Nephron (organoid): ENCODE results near the gene PRKN.

ENCODE experiments used
- H3K27ac Mint-ChIP-seq, 3 experiments: 2 replicates each; pipeline ENCODE4 v1.8.0; 2020; ENCODE audit warnings: mixed read lengths in 3 of 3, mild to moderate bottlenecking in 2 of 3, moderate library complexity in 1 of 3
- H3K27me3 Mint-ChIP-seq: 2 replicates; pipeline ENCODE4 v1.8.0; 2021; ENCODE audit warnings: low read depth, mild to moderate bottlenecking, moderate library complexity, mixed read lengths
- H3K36me3 Mint-ChIP-seq: 2 replicates; pipeline ENCODE4 v1.8.0; 2020; ENCODE audit warnings: low read depth, mixed read lengths
- H3K4me1 Mint-ChIP-seq: 2 replicates; pipeline ENCODE4 v1.8.0; 2020; ENCODE audit warnings: mixed read lengths
- H3K4me3 Mint-ChIP-seq, 3 experiments: 2 replicates each; pipeline ENCODE4 v1.8.0; 2020; ENCODE audit warnings: mild to moderate bottlenecking in 3 of 3, mixed read lengths in 3 of 3, moderate library complexity in 2 of 3
- H3K9me3 Mint-ChIP-seq: 2 replicates; pipeline ENCODE4 v1.8.0; 2020; ENCODE audit warnings: mixed read lengths
- TF ChIP-seq, protein P1 (sequence below), 3 experiments: fragments of 200-600 bp; sonication (generic); IDR thresholded peaks; one replicate each; pipeline ENCODE4 v1.5.0; 2021; ENCODE audit warnings: antibody characterized with exemption in 3 of 3; ENCODE audit not compliant: unreplicated experiment in 3 of 3

The PRKN gene

GRCh38 chr6:161435748-161436070, 1291.9 kb downstream of the PRKN start:
- Mint-ChIP-seq H3K4me1 (peaks cover 27% of the 10 kb centered on the region), H3K4me3 (no peak overlapping the region), H3K9me3 (no peaks in the 10 kb centered on the region), H3K27ac (peak overlapping the region; percentile 92 to 96 (median 94)), H3K27me3 (no peaks in the 10 kb centered on the region), H3K36me3 (no peaks in the 10 kb centered on the region)
- TF ChIP-seq, protein P1, sequence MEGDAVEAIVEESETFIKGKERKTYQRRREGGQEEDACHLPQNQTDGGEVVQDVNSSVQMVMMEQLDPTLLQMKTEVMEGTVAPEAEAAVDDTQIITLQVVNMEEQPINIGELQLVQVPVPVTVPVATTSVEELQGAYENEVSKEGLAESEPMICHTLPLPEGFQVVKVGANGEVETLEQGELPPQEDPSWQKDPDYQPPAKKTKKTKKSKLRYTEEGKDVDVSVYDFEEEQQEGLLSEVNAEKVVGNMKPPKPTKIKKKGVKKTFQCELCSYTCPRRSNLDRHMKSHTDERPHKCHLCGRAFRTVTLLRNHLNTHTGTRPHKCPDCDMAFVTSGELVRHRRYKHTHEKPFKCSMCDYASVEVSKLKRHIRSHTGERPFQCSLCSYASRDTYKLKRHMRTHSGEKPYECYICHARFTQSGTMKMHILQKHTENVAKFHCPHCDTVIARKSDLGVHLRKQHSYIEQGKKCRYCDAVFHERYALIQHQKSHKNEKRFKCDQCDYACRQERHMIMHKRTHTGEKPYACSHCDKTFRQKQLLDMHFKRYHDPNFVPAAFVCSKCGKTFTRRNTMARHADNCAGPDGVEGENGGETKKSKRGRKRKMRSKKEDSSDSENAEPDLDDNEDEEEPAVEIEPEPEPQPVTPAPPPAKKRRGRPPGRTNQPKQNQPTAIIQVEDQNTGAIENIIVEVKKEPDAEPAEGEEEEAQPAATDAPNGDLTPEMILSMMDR (IDR thresholded peaks at IDR 0.05; ENCODE audit: unreplicated experiment in 3 of 3): no peak

- Mint-ChIP-seq H3K36me3 (no peaks in the 10 kb centered on the region), H3K4me3 (peak overlapping the region in 2 of 3 experiments; percentile 19), H3K27me3 (no peaks in the 10 kb centered on the region), H3K4me1 (peaks cover 25% of the 10 kb centered on the region), H3K9me3 (no peaks in the 10 kb centered on the region), H3K27ac (peak overlapping the region; percentile 92 to 96 (median 94))
- TF ChIP-seq, protein P1 (IDR thresholded peaks at IDR 0.05; ENCODE audit: unreplicated experiment in 3 of 3): no peak
These were observed 1292.4 kb downstream of the PRKN start for GRCh38 chr6:161434921-161435747.

GRCh38 chr6:161434350-161434749, 1293.2 kb downstream of the PRKN start:
- Mint-ChIP-seq H3K36me3 (peaks cover 1% of the 10 kb centered on the region), H3K9me3 (peaks cover 1% of the 10 kb centered on the region), H3K27ac (peak overlapping the region; percentile 92 to 96 (median 94)), H3K4me1 (peaks cover 25% of the 10 kb centered on the region), H3K4me3 (no peak overlapping the region), H3K27me3 (peaks cover 2% of the 10 kb centered on the region)
- TF ChIP-seq, protein P1 (IDR thresholded peaks at IDR 0.05; ENCODE audit: unreplicated experiment in 3 of 3): no peak

DNA sequence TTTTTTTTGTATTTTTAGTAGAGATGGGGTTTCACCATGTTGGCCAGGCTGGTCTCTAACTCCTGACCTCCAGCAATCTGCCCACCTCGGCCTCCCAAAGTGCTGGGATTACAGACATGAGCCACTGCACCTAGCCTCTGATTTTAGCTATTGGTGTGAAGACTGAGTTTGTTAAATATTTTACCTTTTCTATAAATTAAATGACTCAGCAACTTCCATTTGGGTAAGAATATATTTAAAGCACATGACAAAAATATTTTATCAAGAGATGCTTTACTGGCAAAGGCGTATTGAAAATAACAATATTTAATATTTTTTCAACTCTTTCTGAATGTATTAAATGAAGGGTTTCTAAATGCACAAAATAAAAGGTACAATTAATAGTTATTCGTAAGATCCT, 1295.0 kb downstream of the PRKN start:
- Mint-ChIP-seq H3K27ac (no peak overlapping the region), H3K4me1 (peaks cover 25% of the 10 kb centered on the region), H3K27me3 (peaks cover 4% of the 10 kb centered on the region), H3K9me3 (peaks cover 4% of the 10 kb centered on the region), H3K4me3 (no peak overlapping the region), H3K36me3 (peaks cover 5% of the 10 kb centered on the region)
- TF ChIP-seq, protein P1 (IDR thresholded peaks at IDR 0.05; ENCODE audit: unreplicated experiment in 3 of 3): no peak

GRCh38 chr6:161429921-161430490, 1297.6 kb downstream of the PRKN start:
- TF ChIP-seq, protein P1 (IDR thresholded peaks at IDR 0.05; ENCODE audit: unreplicated experiment in 3 of 3): no peak
- no peak overlapping the region for H3K4me3 Mint-ChIP-seq
- peaks cover 12% of the 10 kb centered on the region for H3K4me1 Mint-ChIP-seq
- H3K36me3 Mint-ChIP-seq: peaks cover 5% of the 10 kb centered on the region
- peak overlapping the region in 1 of 3 experiments; percentile 17 for H3K27ac Mint-ChIP-seq
- H3K27me3 Mint-ChIP-seq: peaks cover 4% of the 10 kb centered on the region
- peaks cover 7% of the 10 kb centered on the region for H3K9me3 Mint-ChIP-seq
